GM23248 (cell line): ENCODE results near the gene CCDC112.

Experiments
- EZH2 ChIP-seq: fragments of 200-600 bp; sonication (generic); IDR thresholded peaks from 2 replicates; pipeline ENCODE4 v1.6.1; 2018; ENCODE audit warnings: antibody characterized with exemption, mild to moderate bottlenecking; ENCODE audit not compliant: insufficient read depth, poor library complexity, severe bottlenecking
- EZH2phosphoT487 ChIP-seq: fragments of 200-600 bp; sonication (generic); IDR thresholded peaks from 2 replicates; pipeline ENCODE4 v1.6.1; 2018; ENCODE audit warnings: antibody characterized with exemption, moderate library complexity, mild to moderate bottlenecking, low read depth; ENCODE audit not compliant: insufficient read depth

DNA sequence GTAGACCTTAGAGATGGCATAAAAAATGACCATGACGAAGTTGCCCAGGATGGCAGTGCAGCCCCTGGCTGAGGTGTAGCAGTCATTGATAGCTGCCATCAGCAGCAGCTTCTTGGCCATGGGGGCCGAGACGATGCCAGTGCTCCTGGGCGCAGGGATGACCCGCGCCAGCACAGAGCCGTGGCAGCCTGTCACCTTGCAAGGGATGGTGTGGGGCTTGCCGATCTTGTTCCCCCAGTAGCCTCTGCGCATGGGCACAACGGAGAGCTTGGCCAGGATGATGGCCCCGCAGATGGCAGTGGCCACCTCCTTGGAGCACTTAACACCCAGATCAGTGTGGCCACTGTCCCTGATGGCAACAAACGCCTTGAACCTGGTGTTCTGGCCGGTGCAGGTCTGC, 31.7 kb downstream of the CCDC112 start:
- TF ChIP-seq EZH2phosphoT487, result no peak
- TF ChIP-seq EZH2, result no peak
